Kidney epithelial cell (primary cell): ENCODE measurements around the gene PARVG. TPM values are rescaled to one million over a fixed set of nuclear protein-coding genes. Genes with fewer than 3 reads are reported as not detected.

ENCODE experiments used
- DNase-seq: peaks from one replicate; pipeline ENCODE4 v3.0.0-alpha.2; 2010; ENCODE audit warnings: low read depth
- H3K27me3 ChIP-seq: 2 replicates; pipeline ENCODE4 v1.6.0; 2011; ENCODE audit warnings: low read length; ENCODE audit not compliant: control insufficient read depth, insufficient read depth
- H3K36me3 ChIP-seq: 2 replicates; pipeline ENCODE4 v1.5.1; 2011; ENCODE audit warnings: low read length; ENCODE audit not compliant: control insufficient read depth, insufficient read depth
- H3K4me3 ChIP-seq: 2 replicates; pipeline ENCODE4 v1.5.1; 2011; ENCODE audit warnings: low read depth, mild to moderate bottlenecking, control low read depth, low read length
- CTCF ChIP-seq: IDR thresholded peaks from 2 replicates; pipeline ENCODE4 v1.5.1; 2011; ENCODE audit warnings: mild to moderate bottlenecking, moderate library complexity, low read length, control low read depth, inconsistent platforms; ENCODE audit not compliant: insufficient read depth, poor library complexity, severe bottlenecking
- total RNA-seq: library from RNA; depleted of rRNA; stranded (reverse); fragments of >200 nt; gene quantifications from 2 replicates; pipeline ENCODE4 v1.2.3, GENCODE V29; 2015

The PARVG gene
- total RNA-seq, 1 donor from 2014 or later, result not detected

- no peaks in the 10 kb centered on the region for H3K36me3 ChIP-seq
- no peak for TF ChIP-seq CTCF
- peaks cover 16% of the 10 kb centered on the region for H3K27me3 ChIP-seq
- no peak overlapping the region for H3K4me3 ChIP-seq
- no peak for DNase-seq
Observed at GRCh38 chr22:44194569-44194968, 13.8 kb downstream of the PARVG start.

- TF ChIP-seq CTCF, result no peak
- Histone ChIP-seq H3K4me3 (no peak overlapping the region), H3K27me3 (peaks cover 16% of the 10 kb centered on the region), H3K36me3 (no peaks in the 10 kb centered on the region)
- DNase-seq, result no peak
Observed at GRCh38 chr22:44195189-44195871, 14.6 kb downstream of the PARVG start.

- DNase-seq, result no peak
- peaks cover 16% of the 10 kb centered on the region for H3K27me3 ChIP-seq
- TF ChIP-seq CTCF, result no peak
- H3K36me3 ChIP-seq, result no peaks in the 10 kb centered on the region
- H3K4me3 ChIP-seq, result no peak overlapping the region
Observed at GRCh38 chr22:44196241-44196640, 15.5 kb downstream of the PARVG start.

GRCh38 chr22:44196731-44197131 is 16.0 kb downstream of the PARVG start:
- Histone ChIP-seq H3K4me3 (no peak overlapping the region), H3K36me3 (no peaks in the 10 kb centered on the region), H3K27me3 (peaks cover 16% of the 10 kb centered on the region)
- no peak for TF ChIP-seq CTCF
- no peak for DNase-seq

- H3K4me3 ChIP-seq, result no peak overlapping the region
- peaks cover 19% of the 10 kb centered on the region for H3K27me3 ChIP-seq
- TF ChIP-seq CTCF, result no peak
- H3K36me3 ChIP-seq, result no peaks in the 10 kb centered on the region
- no peak for DNase-seq
Observed at GRCh38 chr22:44197271-44197670, 16.5 kb downstream of the PARVG start.

- Histone ChIP-seq H3K4me3 (no peak overlapping the region), H3K27me3 (peaks cover 19% of the 10 kb centered on the region), H3K36me3 (no peaks in the 10 kb centered on the region)
- TF ChIP-seq CTCF, result no peak
- no peak for DNase-seq
Observed at GRCh38 chr22:44199164-44199563, 18.4 kb downstream of the PARVG start.
